B cell (primary cell): ENCODE data around the gene ATP6V1G2.

Experiments
- EZH2 ChIP-seq: IDR thresholded peaks from 2 replicates; pipeline ENCODE4 v1.6.1; 2012; ENCODE audit warnings: borderline replicate concordance, low read depth, mild to moderate bottlenecking, moderate library complexity, low read length; ENCODE audit not compliant: insufficient read depth, poor library complexity, severe bottlenecking
- TF ChIP-seq, protein P1 (sequence below): fragments of 200-600 bp; IDR thresholded peaks from one replicate; pipeline ENCODE4 v1.8.0; 2022; ENCODE audit warnings: antibody characterized with exemption, mild to moderate bottlenecking

DNA sequence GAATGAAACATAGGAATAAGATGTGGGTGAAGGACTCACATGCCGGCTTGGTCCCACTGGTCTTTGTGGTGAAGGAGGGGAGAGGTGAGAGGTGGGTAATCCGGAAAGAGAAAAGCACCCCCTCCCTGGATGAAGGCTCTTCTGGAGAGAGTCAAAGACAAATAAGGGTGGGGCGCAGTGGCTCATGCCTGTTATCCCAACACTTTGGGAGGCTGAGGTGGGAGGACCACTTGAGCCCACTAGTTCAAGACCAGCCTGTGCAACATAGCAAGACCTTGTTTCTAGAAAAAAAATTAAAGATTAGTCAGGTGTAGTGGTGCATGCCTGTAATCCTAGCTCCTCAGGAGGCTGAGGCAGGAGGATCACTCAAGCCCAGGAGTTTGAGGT, 32.7 kb upstream of the ATP6V1G2 start:
- TF ChIP-seq, protein P1, sequence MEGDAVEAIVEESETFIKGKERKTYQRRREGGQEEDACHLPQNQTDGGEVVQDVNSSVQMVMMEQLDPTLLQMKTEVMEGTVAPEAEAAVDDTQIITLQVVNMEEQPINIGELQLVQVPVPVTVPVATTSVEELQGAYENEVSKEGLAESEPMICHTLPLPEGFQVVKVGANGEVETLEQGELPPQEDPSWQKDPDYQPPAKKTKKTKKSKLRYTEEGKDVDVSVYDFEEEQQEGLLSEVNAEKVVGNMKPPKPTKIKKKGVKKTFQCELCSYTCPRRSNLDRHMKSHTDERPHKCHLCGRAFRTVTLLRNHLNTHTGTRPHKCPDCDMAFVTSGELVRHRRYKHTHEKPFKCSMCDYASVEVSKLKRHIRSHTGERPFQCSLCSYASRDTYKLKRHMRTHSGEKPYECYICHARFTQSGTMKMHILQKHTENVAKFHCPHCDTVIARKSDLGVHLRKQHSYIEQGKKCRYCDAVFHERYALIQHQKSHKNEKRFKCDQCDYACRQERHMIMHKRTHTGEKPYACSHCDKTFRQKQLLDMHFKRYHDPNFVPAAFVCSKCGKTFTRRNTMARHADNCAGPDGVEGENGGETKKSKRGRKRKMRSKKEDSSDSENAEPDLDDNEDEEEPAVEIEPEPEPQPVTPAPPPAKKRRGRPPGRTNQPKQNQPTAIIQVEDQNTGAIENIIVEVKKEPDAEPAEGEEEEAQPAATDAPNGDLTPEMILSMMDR = no peak
- TF ChIP-seq EZH2 = no peak
